Measurements from ENCODE around the gene PTPRR. TPM values are rescaled to one million over a fixed set of nuclear protein-coding genes. Genes with fewer than 3 reads are reported as not detected.

PTPRR gene
- polyA plus RNA-seq, 1 of the 3 experiments (the other 2 are of a cell fraction): 1.4 TPM

- Histone ChIP-seq H3K9ac (no peak overlapping the region), H3K36me3 (replicated peaks in 1 of 2; ENCODE audit: control insufficient read depth in 1 of 2, insufficient read depth in 2 of 2, low read length in 1 of 2) (no peaks in the 10 kb centered on the region), H3K27ac (ENCODE audit: low read depth in 2 of 2, low read length in 1 of 2) (no peak overlapping the region), H3K4me2 (no peak overlapping the region), H4K20me1 (ENCODE audit: insufficient read depth) (no peaks in the 10 kb centered on the region), H3K4me1 (ENCODE audit: control insufficient read depth in 1 of 2, insufficient read depth in 2 of 2, low read depth in 1 of 2, low read length in 1 of 2) (no peaks in the 10 kb centered on the region), H3K27me3 (ENCODE audit: insufficient read depth) (no peaks in the 10 kb centered on the region), H3F3A (replicated peaks; ENCODE audit: insufficient read depth) (no peaks in the 10 kb centered on the region), H3K9me2 (no peaks in the 10 kb centered on the region), H2AFZ (ENCODE audit: low read depth) (no peak overlapping the region), H3K79me2 (ENCODE audit: insufficient read depth) (no peaks in the 10 kb centered on the region), H3K9me3 (no peaks in the 10 kb centered on the region), H3K4me3 (ENCODE audit: low read depth in 2 of 2, low read length in 1 of 2) (no peak overlapping the region)
- CTCF ChIA-PET: interaction anchor here (0.7 to 0.9 kb wide), 2 partner anchors 95 to 688 kb away, joined by 3 to 4 read pairs; no protein-coding TSS in a partner anchor
- no peak for TF ChIP-seq GABPA (IDR thresholded peaks at IDR 0.05; ENCODE audit: low read depth)
- TF ChIP-seq JUND (IDR thresholded peaks at IDR 0.05): no peak
- TF ChIP-seq MXI1 (IDR thresholded peaks at IDR 0.05; ENCODE audit: low read depth, low read length): no peak
- no peak for TF ChIP-seq ELF1 (IDR thresholded peaks at IDR 0.05)
- no peak for TF ChIP-seq MEF2A (IDR thresholded peaks at IDR 0.05; ENCODE audit: borderline replicate concordance, low read depth)
- no peak for TF ChIP-seq FOXJ3 (CRISPR knock-in tag; IDR thresholded peaks at IDR 0.05)
- no peak for TF ChIP-seq IRF3 (IDR thresholded peaks at IDR 0.05; ENCODE audit: low read depth, low read length)
- TF ChIP-seq CHD2 (IDR thresholded peaks at IDR 0.05; ENCODE audit: low read length, partially characterized antibody): no peak
- no peak for TF ChIP-seq TAF1 (IDR thresholded peaks at IDR 0.05; ENCODE audit: borderline replicate concordance, low read depth, low read length)
- no peak for TF ChIP-seq USF2 (IDR thresholded peaks at IDR 0.05; ENCODE audit: borderline replicate concordance, low read depth, low read length)
- WGBS (ENCODE audit: low lambda C conversion rate): 74% methylated on average over 6 of the region's 6 CpGs
- DNase-seq: no peak
- POLR2A ChIA-PET: no interaction called here
These were observed 27.9 kb upstream of the PTPRR start for GRCh38 chr12:70948236-70948975.

- H3K4me3 ChIP-seq (ENCODE audit: low read depth in 2 of 2, low read length in 1 of 2): no peak overlapping the region
- no peak overlapping the region for H3K4me2 ChIP-seq
- H2AFZ ChIP-seq (ENCODE audit: low read depth): no peak overlapping the region
- H3F3A ChIP-seq (replicated peaks; ENCODE audit: insufficient read depth): no peaks in the 10 kb centered on the region
- H4K20me1 ChIP-seq (ENCODE audit: insufficient read depth): no peaks in the 10 kb centered on the region
- no peaks in the 10 kb centered on the region for H3K9me3 ChIP-seq
- TF ChIP-seq PBX3 (IDR thresholded peaks at IDR 0.05): no peak
- TF ChIP-seq CTCF (IDR thresholded peaks at IDR 0.05): no peak
- TF ChIP-seq RXRA (IDR thresholded peaks at IDR 0.05; ENCODE audit: borderline replicate concordance, low read depth): no peak
- no peak for TF ChIP-seq SMC3 (IDR thresholded peaks at IDR 0.05; ENCODE audit: low read depth, low read length)
- no peak for TF ChIP-seq GABPA (IDR thresholded peaks at IDR 0.05; ENCODE audit: low read depth)
- TF ChIP-seq NFIC (IDR thresholded peaks at IDR 0.05; ENCODE audit: borderline replicate concordance): no peak
- no peak for TF ChIP-seq NRF1 (IDR thresholded peaks at IDR 0.05; ENCODE audit: low read depth, low read length)
- no peak for TF ChIP-seq ELF1 (IDR thresholded peaks at IDR 0.05)
- no peak for TF ChIP-seq SIN3A (IDR thresholded peaks at IDR 0.05; ENCODE audit: borderline replicate concordance, low read depth, low read length)
- TF ChIP-seq FOSL2 (IDR thresholded peaks at IDR 0.05; ENCODE audit: borderline replicate concordance, low read depth): no peak
- TF ChIP-seq IRF3 (IDR thresholded peaks at IDR 0.05; ENCODE audit: low read depth, low read length): no peak
- TF ChIP-seq TAF1 (IDR thresholded peaks at IDR 0.05; ENCODE audit: borderline replicate concordance, low read depth, low read length): no peak
- TF ChIP-seq MAX (IDR thresholded peaks at IDR 0.05; ENCODE audit: low read depth): no peak
- TF ChIP-seq EP300 (IDR thresholded peaks at IDR 0.05; ENCODE audit: borderline replicate concordance in 1 of 2, low read depth in 1 of 2, low read length in 1 of 2): no peak
- H3K4me1 ChIP-seq (ENCODE audit: control insufficient read depth in 1 of 2, insufficient read depth in 2 of 2, low read depth in 1 of 2, low read length in 1 of 2): no peaks in the 10 kb centered on the region
- no peaks in the 10 kb centered on the region for H3K36me3 ChIP-seq (replicated peaks in 1 of 2; ENCODE audit: control insufficient read depth in 1 of 2, insufficient read depth in 2 of 2, low read length in 1 of 2)
- no peaks in the 10 kb centered on the region for H3K27me3 ChIP-seq (ENCODE audit: insufficient read depth)
- ChIA-PET CTCF (no interaction called here), POLR2A (no interaction called here)
- H3K27ac ChIP-seq (ENCODE audit: low read depth in 2 of 2, low read length in 1 of 2): no peak overlapping the region; a peak in 1 of 4 replicates
- H3K9ac ChIP-seq: no peak overlapping the region
- H3K9me2 ChIP-seq: no peaks in the 10 kb centered on the region
- H3K79me2 ChIP-seq (ENCODE audit: insufficient read depth): no peaks in the 10 kb centered on the region
- WGBS (ENCODE audit: low lambda C conversion rate): 20% methylated on average over 3 of the region's 3 CpGs
- DNase-seq: no peak
These were observed 15.8 kb upstream of the PTPRR start for GRCh38 chr12:70936203-70936813.
